ENCODE measurements around the gene CXCL11.

DNA sequence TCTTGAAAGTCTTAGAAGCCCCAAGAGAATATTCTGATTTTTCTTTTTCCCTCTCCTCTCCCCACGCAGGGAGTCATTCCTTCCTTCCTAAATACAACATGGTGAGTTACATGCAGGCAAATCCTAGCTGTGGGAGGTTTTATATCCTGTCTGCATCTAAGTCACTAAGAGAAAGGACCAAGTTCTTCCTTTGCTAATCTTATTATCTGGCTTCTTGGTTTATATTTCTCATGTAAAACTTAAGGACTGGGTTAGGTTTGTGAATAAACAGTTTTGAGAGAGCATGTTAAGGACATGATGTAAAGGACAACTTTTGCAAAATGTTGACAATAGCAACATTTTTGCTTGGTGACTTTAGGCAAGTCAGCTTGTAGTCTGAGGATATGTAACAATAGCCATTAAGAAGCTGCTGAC is 23.5 kb downstream of the CXCL11 start:
- TF ChIP-seq ZFP36 (IDR thresholded peaks at IDR 0.05; ENCODE audit: borderline replicate concordance, low read depth, low read length, partially characterized antibody) (no peak), ZBTB42 (CRISPR knock-in tag; IDR thresholded peaks at IDR 0.05) (no peak), TCF12 (IDR thresholded peaks at IDR 0.05) (no peak), TCF12 (CRISPR knock-in tag; IDR thresholded peaks at IDR 0.05) (no peak)
- TF ChIP-seq, protein P1, sequence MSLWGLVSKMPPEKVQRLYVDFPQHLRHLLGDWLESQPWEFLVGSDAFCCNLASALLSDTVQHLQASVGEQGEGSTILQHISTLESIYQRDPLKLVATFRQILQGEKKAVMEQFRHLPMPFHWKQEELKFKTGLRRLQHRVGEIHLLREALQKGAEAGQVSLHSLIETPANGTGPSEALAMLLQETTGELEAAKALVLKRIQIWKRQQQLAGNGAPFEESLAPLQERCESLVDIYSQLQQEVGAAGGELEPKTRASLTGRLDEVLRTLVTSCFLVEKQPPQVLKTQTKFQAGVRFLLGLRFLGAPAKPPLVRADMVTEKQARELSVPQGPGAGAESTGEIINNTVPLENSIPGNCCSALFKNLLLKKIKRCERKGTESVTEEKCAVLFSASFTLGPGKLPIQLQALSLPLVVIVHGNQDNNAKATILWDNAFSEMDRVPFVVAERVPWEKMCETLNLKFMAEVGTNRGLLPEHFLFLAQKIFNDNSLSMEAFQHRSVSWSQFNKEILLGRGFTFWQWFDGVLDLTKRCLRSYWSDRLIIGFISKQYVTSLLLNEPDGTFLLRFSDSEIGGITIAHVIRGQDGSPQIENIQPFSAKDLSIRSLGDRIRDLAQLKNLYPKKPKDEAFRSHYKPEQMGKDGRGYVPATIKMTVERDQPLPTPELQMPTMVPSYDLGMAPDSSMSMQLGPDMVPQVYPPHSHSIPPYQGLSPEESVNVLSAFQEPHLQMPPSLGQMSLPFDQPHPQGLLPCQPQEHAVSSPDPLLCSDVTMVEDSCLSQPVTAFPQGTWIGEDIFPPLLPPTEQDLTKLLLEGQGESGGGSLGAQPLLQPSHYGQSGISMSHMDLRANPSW (CRISPR knock-in tag; IDR thresholded peaks at IDR 0.05; ENCODE audit: borderline replicate concordance) = no peak
- TF ChIP-seq, protein P2, sequence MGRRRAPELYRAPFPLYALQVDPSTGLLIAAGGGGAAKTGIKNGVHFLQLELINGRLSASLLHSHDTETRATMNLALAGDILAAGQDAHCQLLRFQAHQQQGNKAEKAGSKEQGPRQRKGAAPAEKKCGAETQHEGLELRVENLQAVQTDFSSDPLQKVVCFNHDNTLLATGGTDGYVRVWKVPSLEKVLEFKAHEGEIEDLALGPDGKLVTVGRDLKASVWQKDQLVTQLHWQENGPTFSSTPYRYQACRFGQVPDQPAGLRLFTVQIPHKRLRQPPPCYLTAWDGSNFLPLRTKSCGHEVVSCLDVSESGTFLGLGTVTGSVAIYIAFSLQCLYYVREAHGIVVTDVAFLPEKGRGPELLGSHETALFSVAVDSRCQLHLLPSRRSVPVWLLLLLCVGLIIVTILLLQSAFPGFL (CRISPR knock-in tag; IDR thresholded peaks at IDR 0.05) = no peak
